GM19324 (cell line): ENCODE data around the gene SEMA5B.

Experiments
- ATAC-seq: cut with Tn5 transposase; IDR thresholded peaks from one replicate; pipeline ENCODE4 v1.9.1; 2021; ENCODE audit warnings: mild to moderate bottlenecking, moderate library complexity; ENCODE audit not compliant: unreplicated experiment, low FRiP score

The SEMA5B gene

GRCh38 chr3:123028233-123028828, 768 bp upstream of the SEMA5B start:
- no peak for ATAC-seq

GRCh38 chr3:123026565-123027291, 835 bp downstream of the SEMA5B start:
- no peak for ATAC-seq

GRCh38 chr3:123025642-123026521, 1.7 kb downstream of the SEMA5B start:
- ATAC-seq, result no peak

- ATAC-seq, result no peak
Measured at GRCh38 chr3:123024056-123024455, 3.5 kb downstream of the SEMA5B start.

- no peak for ATAC-seq
Measured at GRCh38 chr3:123021996-123022510, 5.5 kb downstream of the SEMA5B start.

- ATAC-seq, result no peak
Measured at GRCh38 chr3:123021388-123021787, 6.2 kb downstream of the SEMA5B start.

- no peak for ATAC-seq
Measured at GRCh38 chr3:123020709-123021108, 6.9 kb downstream of the SEMA5B start.

GRCh38 chr3:123019591-123019990, 8.0 kb downstream of the SEMA5B start:
- no peak for ATAC-seq

- no peak for ATAC-seq
Measured at GRCh38 chr3:123019161-123019560, 8.4 kb downstream of the SEMA5B start.

GRCh38 chr3:123018683-123019082, 8.9 kb downstream of the SEMA5B start:
- ATAC-seq, result no peak

- no peak for ATAC-seq
Measured at GRCh38 chr3:123015596-123015995, 12.0 kb downstream of the SEMA5B start.

GRCh38 chr3:123013876-123014275, 13.7 kb downstream of the SEMA5B start:
- ATAC-seq, result no peak

- no peak for ATAC-seq
Measured at GRCh38 chr3:123012652-123013051, 14.9 kb downstream of the SEMA5B start.

GRCh38 chr3:123011447-123011846, 16.1 kb downstream of the SEMA5B start:
- ATAC-seq, result no peak

- no peak for ATAC-seq
Measured at GRCh38 chr3:123008840-123009239, 18.7 kb downstream of the SEMA5B start.

- ATAC-seq, result no peak
Measured at GRCh38 chr3:123006609-123007008, 21.0 kb downstream of the SEMA5B start.

GRCh38 chr3:123005291-123005690, 22.3 kb downstream of the SEMA5B start:
- ATAC-seq, result no peak

- no peak for ATAC-seq
Measured at GRCh38 chr3:123004201-123004918, 23.2 kb downstream of the SEMA5B start.

GRCh38 chr3:123002749-123003497, 24.6 kb downstream of the SEMA5B start:
- ATAC-seq, result no peak
